ENCODE measurements around the gene INO80.
"Not testable (repeated sequence)": the region's sequence is repeated elsewhere in the genome, so short reads cannot be mapped to it uniquely, and the experiment has no call there.

INO80 gene

GRCh38 chr15:41116116-41116961 lies at the start of gene INO80:
TSS of gene INO80 (minus strand) at chr15:41116280. CDS start at chr15:41096310, 19,970 bp downstream.
- peak; percentile 92 to 94 for DNase-seq

GRCh38 chr15:41161736-41162135 lies 45.7 kb upstream of the INO80 start:
- no peak for DNase-seq

- DNase-seq = no peak
These were observed 45.3 kb upstream of the INO80 start for GRCh38 chr15:41161336-41161735.

GRCh38 chr15:41160639-41161315 lies 44.7 kb upstream of the INO80 start:
- DNase-seq = no peak

- DNase-seq = no peak
These were observed 38.3 kb upstream of the INO80 start for GRCh38 chr15:41154412-41154811.

- no peak for DNase-seq
These were observed 37.7 kb upstream of the INO80 start for GRCh38 chr15:41153733-41154132.

GRCh38 chr15:41151451-41152005 lies 35.4 kb upstream of the INO80 start:
- DNase-seq = no peak

GRCh38 chr15:41150279-41150678 lies 34.2 kb upstream of the INO80 start:
- no peak for DNase-seq

- DNase-seq = no peak
These were observed 32.0 kb upstream of the INO80 start for GRCh38 chr15:41148065-41148464.

- no peak for DNase-seq
These were observed 23.5 kb upstream of the INO80 start for GRCh38 chr15:41139619-41140018.

GRCh38 chr15:41139112-41139511 lies 23.0 kb upstream of the INO80 start:
- not testable (repeated sequence) for DNase-seq

- not testable (repeated sequence) for DNase-seq
These were observed 19.5 kb upstream of the INO80 start for GRCh38 chr15:41135580-41135979.

- no peak for DNase-seq
These were observed 17.4 kb upstream of the INO80 start for GRCh38 chr15:41133454-41133853.

- DNase-seq = not testable (repeated sequence)
These were observed 16.0 kb upstream of the INO80 start for GRCh38 chr15:41132094-41132493.

GRCh38 chr15:41128174-41128902 lies 12.3 kb upstream of the INO80 start:
- DNase-seq = no peak

- DNase-seq = no peak
These were observed 10.0 kb upstream of the INO80 start for GRCh38 chr15:41125931-41126642.

- DNase-seq = no peak
These were observed 9.1 kb upstream of the INO80 start for GRCh38 chr15:41125063-41125669.

- no peak for DNase-seq
These were observed 8.0 kb upstream of the INO80 start for GRCh38 chr15:41124058-41124457.

GRCh38 chr15:41122849-41123248 lies 6.8 kb upstream of the INO80 start:
- no peak for DNase-seq

- DNase-seq = no peak
These were observed 5.9 kb upstream of the INO80 start for GRCh38 chr15:41121951-41122350.

- no peak for DNase-seq
These were observed 827 bp upstream of the INO80 start for GRCh38 chr15:41116962-41117252.

- peak; percentile 48 for DNase-seq
These were observed 396 bp downstream of the INO80 start for GRCh38 chr15:41115652-41116115.
